Muscle of arm (tissue), 12 donors: ENCODE data around the gene MYMK. TPM values are rescaled to one million over a fixed set of nuclear protein-coding genes. Genes with fewer than 3 reads are reported as not detected.

Experiments used
- DNase-seq: peaks from one replicate; pipeline ENCODE4 v3.0.0-alpha.2; 2013
- polyA plus RNA-seq, 12 donors: library from polyadenylated mRNA; unstranded; fragments of 120-200 nt; gene quantifications; one replicate each; pipeline ENCODE4 v1.2.1, GENCODE V29; 2013; ENCODE audit not compliant: insufficient read length in 12 of 12

The MYMK gene
- polyA plus RNA-seq, 12 donors, result 18.1 to 68.0 (median 49.3) TPM; not detected in 1

GRCh38 chr9:133560311-133560710, 35.6 kb upstream of the MYMK start:
- DNase-seq, result no peak

- DNase-seq, result no peak
Measured at GRCh38 chr9:133558191-133559126, 33.7 kb upstream of the MYMK start.

- no peak for DNase-seq
Measured at GRCh38 chr9:133557581-133557980, 32.8 kb upstream of the MYMK start.

GRCh38 chr9:133556354-133556753, 31.6 kb upstream of the MYMK start:
- DNase-seq, result no peak

GRCh38 chr9:133554729-133555128, 30.0 kb upstream of the MYMK start:
- DNase-seq, result no peak

- no peak for DNase-seq
Measured at GRCh38 chr9:133553973-133554713, 29.4 kb upstream of the MYMK start.

GRCh38 chr9:133553123-133553522, 28.4 kb upstream of the MYMK start:
- DNase-seq, result no peak

- DNase-seq, result no peak
Measured at GRCh38 chr9:133552236-133552635, 27.5 kb upstream of the MYMK start.

- DNase-seq, result no peak
Measured at GRCh38 chr9:133551446-133551845, 26.7 kb upstream of the MYMK start.

- no peak for DNase-seq
Measured at GRCh38 chr9:133547116-133547515, 22.4 kb upstream of the MYMK start.

- DNase-seq, result no peak
Measured at GRCh38 chr9:133546287-133546680, 21.5 kb upstream of the MYMK start.

- no peak for DNase-seq
Measured at GRCh38 chr9:133545494-133546286, 20.9 kb upstream of the MYMK start.

GRCh38 chr9:133543772-133544467, 19.2 kb upstream of the MYMK start:
- DNase-seq, result no peak

- DNase-seq, result no peak
Measured at GRCh38 chr9:133542002-133542401, 17.2 kb upstream of the MYMK start.

GRCh38 chr9:133540698-133541025, 15.9 kb upstream of the MYMK start:
- no peak for DNase-seq

- DNase-seq, result no peak
Measured at GRCh38 chr9:133539991-133540697, 15.4 kb upstream of the MYMK start.

GRCh38 chr9:133538851-133539833, 14.4 kb upstream of the MYMK start:
- DNase-seq, result no peak

GRCh38 chr9:133538176-133538575, 13.4 kb upstream of the MYMK start:
- DNase-seq, result no peak

GRCh38 chr9:133537257-133537656, 12.5 kb upstream of the MYMK start:
- no peak for DNase-seq

GRCh38 chr9:133536536-133536935, 11.8 kb upstream of the MYMK start:
- DNase-seq, result no peak
